ENCODE data around the gene AGMAT.
"Not testable (repeated sequence)": the region's sequence is repeated elsewhere in the genome, so short reads cannot be mapped to it uniquely, and the experiment has no call there.

Gene AGMAT

GRCh38 chr1:15616373-15617172 is 31.7 kb upstream of the AGMAT start:
- Histone ChIP-seq H3K27me3 (ENCODE audit: insufficient read depth, low read depth, severe bottlenecking) (no peaks in the 10 kb centered on the region), H3K27ac (peak overlapping the region; percentile 69), H3K36me3 (peaks cover 6% of the 10 kb centered on the region), H3K4me3 (ENCODE audit: low read depth, low read length) (peak overlapping the region; percentile 52), H3K9me3 (ENCODE audit: severe bottlenecking) (no peaks in the 10 kb centered on the region)
- no peak for TF ChIP-seq CTCF (IDR thresholded peaks at IDR 0.05; ENCODE audit: low read depth, low read length)
- no peak for DNase-seq

- Histone ChIP-seq H3K27ac (no peak overlapping the region), H3K9me3 (ENCODE audit: severe bottlenecking) (no peaks in the 10 kb centered on the region), H3K27me3 (ENCODE audit: insufficient read depth, low read depth, severe bottlenecking) (no peaks in the 10 kb centered on the region), H3K36me3 (no peaks in the 10 kb centered on the region), H3K4me3 (ENCODE audit: low read depth, low read length) (no peak overlapping the region)
- no peak for TF ChIP-seq CTCF (IDR thresholded peaks at IDR 0.05; ENCODE audit: low read depth, low read length)
- no peak for DNase-seq
Observed at GRCh38 chr1:15610167-15610566, 25.3 kb upstream of the AGMAT start.

- TF ChIP-seq CTCF (IDR thresholded peaks at IDR 0.05; ENCODE audit: low read depth, low read length) = no peak
- DNase-seq = no peak
- no peaks in the 10 kb centered on the region for H3K27me3 ChIP-seq (ENCODE audit: insufficient read depth, low read depth, severe bottlenecking)
- H3K4me3 ChIP-seq (ENCODE audit: low read depth, low read length) = no peak overlapping the region
- no peaks in the 10 kb centered on the region for H3K9me3 ChIP-seq (ENCODE audit: severe bottlenecking)
- H3K36me3 ChIP-seq = no peaks in the 10 kb centered on the region
- no peak overlapping the region for H3K27ac ChIP-seq
Observed at GRCh38 chr1:15609631-15610030, 24.8 kb upstream of the AGMAT start.

- no peak for TF ChIP-seq CTCF (IDR thresholded peaks at IDR 0.05; ENCODE audit: low read depth, low read length)
- Histone ChIP-seq H3K27me3 (ENCODE audit: insufficient read depth, low read depth, severe bottlenecking) (no peaks in the 10 kb centered on the region), H3K4me3 (ENCODE audit: low read depth, low read length) (no peak overlapping the region), H3K9me3 (ENCODE audit: severe bottlenecking) (no peaks in the 10 kb centered on the region), H3K36me3 (no peaks in the 10 kb centered on the region), H3K27ac (no peak overlapping the region)
- DNase-seq = no peak
Observed at GRCh38 chr1:15605398-15606383, 20.8 kb upstream of the AGMAT start.

- not testable (repeated sequence) for H3K36me3 ChIP-seq; H3K4me3 ChIP-seq (ENCODE audit: low read depth, low read length); H3K27me3 ChIP-seq (ENCODE audit: insufficient read depth, low read depth, severe bottlenecking); DNase-seq; H3K27ac ChIP-seq; H3K9me3 ChIP-seq (ENCODE audit: severe bottlenecking)
Observed at GRCh38 chr1:15604400-15604799, 19.5 kb upstream of the AGMAT start.

GRCh38 chr1:15603966-15604282 is 19.1 kb upstream of the AGMAT start:
- peak overlapping the region; percentile 78 for H3K4me3 ChIP-seq (ENCODE audit: low read depth, low read length)
- H3K27ac ChIP-seq = peak overlapping the region; percentile 6; the same call in 1 of the 2 replicates
- not testable (repeated sequence) for DNase-seq; H3K27me3 ChIP-seq (ENCODE audit: insufficient read depth, low read depth, severe bottlenecking); H3K36me3 ChIP-seq; H3K9me3 ChIP-seq (ENCODE audit: severe bottlenecking)

Data from WERI-Rb-1 (cell line).